Sigmoid colon (tissue), 7 donors: ENCODE results near the gene LRPPRC. TPM values are rescaled to one million over a fixed set of nuclear protein-coding genes. Genes with fewer than 3 reads are reported as not detected.
"Not testable (repeated sequence)": the region's sequence is repeated elsewhere in the genome, so short reads cannot be mapped to it uniquely, and the experiment has no call there.

ENCODE experiments used
- DNase-seq: peaks from one replicate; pipeline ENCODE4 v3.0.0-alpha.2; 2019
- H3K27ac ChIP-seq, 4 donors: fragments of 200-600 bp; sonication (generic); one replicate each; pipeline ENCODE4 v1.5.1; 2016 to 2019; ENCODE audit warnings: mild to moderate bottlenecking in 1 of 4
- H3K27me3 ChIP-seq, 3 donors: fragments of 200-600 bp; sonication (generic); one replicate each; pipeline ENCODE4 v1.5.1; 2019; ENCODE audit warnings: mild to moderate bottlenecking in 1 of 3
- H3K36me3 ChIP-seq, 4 donors: fragments of 200-600 bp; sonication (generic); one replicate each; pipeline ENCODE4 v1.5.1; 2016 to 2019
- H3K4me1 ChIP-seq, 4 donors: fragments of 200-600 bp; sonication (generic); one replicate each; pipeline ENCODE4 v1.5.1; 2017 to 2019
- H3K4me3 ChIP-seq, 4 donors: fragments of 200-600 bp; sonication (generic); one replicate each; pipeline ENCODE4 v1.5.1; 2017 to 2019; ENCODE audit warnings: mild to moderate bottlenecking in 2 of 4, moderate library complexity in 1 of 4
- H3K9me3 ChIP-seq, 4 donors: fragments of 200-600 bp in 3 of 4; sonication (generic) in 3 of 4; one replicate each; pipeline versions ENCODE4 v1.5.1 to v1.6.1; 2013 to 2019
- EP300 ChIP-seq, 4 donors: sonication (generic); formaldehyde crosslinking; IDR thresholded peaks; one replicate each; pipeline ENCODE4 v1.6.1; 2017; ENCODE audit warnings: antibody characterized with exemption in 4 of 4
- POLR2A ChIP-seq, 2 donors: fragments of 450-650 bp; IDR thresholded peaks; one replicate each; pipeline ENCODE4 v1.6.1; 2016; ENCODE audit warnings: antibody characterized with exemption in 2 of 2, mild to moderate bottlenecking in 2 of 2, moderate library complexity in 2 of 2
- POLR2AphosphoS5 ChIP-seq, 4 donors: sonication (generic); formaldehyde crosslinking; IDR thresholded peaks; one replicate each; pipeline ENCODE4 v1.6.1; 2017; ENCODE audit warnings: antibody characterized with exemption in 4 of 4
- WGBS, 2 donors: extraction: QIAGEN DNeasy Blood & Tissue Kit; methylation state at CpG; one replicate each; pipeline ENCODE4 v1.1.7; 2013; 5-methylcytosine and 5-hydroxymethylcytosine counted together
- intact Hi-C: fragments of 100-400 bp; cut with DNase I; formaldehyde crosslinking; loops from one replicate; pipeline ENCODE4 v1.15.1; 2023
- polyA plus RNA-seq, 3 donors: library from polyadenylated mRNA; stranded (reverse); fragments of 200-250 nt; gene quantifications; one replicate each; pipeline ENCODE4 v1.2.3, GENCODE V29; 2013
- total RNA-seq, 4 donors: library from RNA; depleted of rRNA; stranded (reverse); fragments of >200 nt; gene quantifications; one replicate each; pipeline ENCODE4 v1.1.0, GENCODE V29; 2016
- TF ChIP-seq, protein P1 (sequence below), 4 experiments: fragments of 450-650 bp in 3 of 4; fragments of 200-600 bp in 1 of 4; IDR thresholded peaks; one replicate each; pipeline ENCODE4 v1.5.1; 2016 to 2019; ENCODE audit warnings: antibody characterized with exemption in 4 of 4, mild to moderate bottlenecking in 3 of 4, moderate library complexity in 2 of 4
- donor health status: healthy with polysubstance abuse.
- donor health status: Bipolar disorder and iron deficiency.
- donor health status: healthy.

The LRPPRC gene
- total and polyA plus RNA-seq, 7 donors: 22.2 to 65.7 (median 49.7) TPM

GRCh38 chr2:43927442-43927841, 68.3 kb downstream of the LRPPRC start:
- H3K4me1 ChIP-seq: no peaks in the 10 kb centered on the region
- 74 to 82% methylated on average over 4 of the region's 4 CpGs for WGBS, 2 donors
- H3K36me3 ChIP-seq: peaks cover 0 to 63% (median 8%) of the 10 kb centered on the region in 4 donors

GRCh38 chr2:43925431-43925830, 70.4 kb downstream of the LRPPRC start:
- no peak for TF ChIP-seq EP300 (IDR thresholded peaks at IDR 0.05)
- no peak for TF ChIP-seq POLR2AphosphoS5 (IDR thresholded peaks at IDR 0.05)
- TF ChIP-seq, protein P1, sequence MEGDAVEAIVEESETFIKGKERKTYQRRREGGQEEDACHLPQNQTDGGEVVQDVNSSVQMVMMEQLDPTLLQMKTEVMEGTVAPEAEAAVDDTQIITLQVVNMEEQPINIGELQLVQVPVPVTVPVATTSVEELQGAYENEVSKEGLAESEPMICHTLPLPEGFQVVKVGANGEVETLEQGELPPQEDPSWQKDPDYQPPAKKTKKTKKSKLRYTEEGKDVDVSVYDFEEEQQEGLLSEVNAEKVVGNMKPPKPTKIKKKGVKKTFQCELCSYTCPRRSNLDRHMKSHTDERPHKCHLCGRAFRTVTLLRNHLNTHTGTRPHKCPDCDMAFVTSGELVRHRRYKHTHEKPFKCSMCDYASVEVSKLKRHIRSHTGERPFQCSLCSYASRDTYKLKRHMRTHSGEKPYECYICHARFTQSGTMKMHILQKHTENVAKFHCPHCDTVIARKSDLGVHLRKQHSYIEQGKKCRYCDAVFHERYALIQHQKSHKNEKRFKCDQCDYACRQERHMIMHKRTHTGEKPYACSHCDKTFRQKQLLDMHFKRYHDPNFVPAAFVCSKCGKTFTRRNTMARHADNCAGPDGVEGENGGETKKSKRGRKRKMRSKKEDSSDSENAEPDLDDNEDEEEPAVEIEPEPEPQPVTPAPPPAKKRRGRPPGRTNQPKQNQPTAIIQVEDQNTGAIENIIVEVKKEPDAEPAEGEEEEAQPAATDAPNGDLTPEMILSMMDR (IDR thresholded peaks at IDR 0.05): no peak
- no peak for TF ChIP-seq POLR2A (IDR thresholded peaks at IDR 0.05)
- DNase-seq: no peak
- Histone ChIP-seq H3K36me3 (peaks cover 0 to 65% (median 6%) of the 10 kb centered on the region in 4 donors), H3K27ac (no peak overlapping the region), H3K9me3 (no peaks in the 10 kb centered on the region), H3K27me3 (no peaks in the 10 kb centered on the region), H3K4me3 (no peak overlapping the region), H3K4me1 (no peaks in the 10 kb centered on the region)
- intact Hi-C loops: no loop called here
- WGBS, 2 donors: 94 to 97% methylated on average over 4 of the region's 4 CpGs

More at GRCh38 chr2:43927442-43927841, 68.3 kb downstream of the LRPPRC start:
- TF ChIP-seq EP300 (IDR thresholded peaks at IDR 0.05): no peak
- TF ChIP-seq, protein P1 (IDR thresholded peaks at IDR 0.05): no peak
- no peak for TF ChIP-seq POLR2AphosphoS5 (IDR thresholded peaks at IDR 0.05)
- no peak for TF ChIP-seq POLR2A (IDR thresholded peaks at IDR 0.05)
- Histone ChIP-seq H3K4me3 (no peak overlapping the region), H3K27me3 (no peaks in the 10 kb centered on the region), H3K9me3 (no peaks in the 10 kb centered on the region), H3K27ac (no peak overlapping the region)
- DNase-seq: no peak
- intact Hi-C loops: no loop called here

- TF ChIP-seq POLR2A (IDR thresholded peaks at IDR 0.05): no peak
- TF ChIP-seq, protein P1 (IDR thresholded peaks at IDR 0.05): no peak
- no peak for TF ChIP-seq EP300 (IDR thresholded peaks at IDR 0.05)
- TF ChIP-seq POLR2AphosphoS5 (IDR thresholded peaks at IDR 0.05): no peak
- DNase-seq: no peak
- intact Hi-C loops: no loop called here
- H3K4me3 ChIP-seq: no peak overlapping the region
- no peak overlapping the region for H3K27ac ChIP-seq
- 97 to 98% methylated on average over 2 of the region's 2 CpGs for WGBS, 2 donors
- no peaks in the 10 kb centered on the region for H3K27me3 ChIP-seq
- no peaks in the 10 kb centered on the region for H3K9me3 ChIP-seq
- no peaks in the 10 kb centered on the region for H3K4me1 ChIP-seq
- H3K36me3 ChIP-seq: peaks cover 0 to 61% (median 5%) of the 10 kb centered on the region in 4 donors
Measured at GRCh38 chr2:43924463-43924862, 71.3 kb downstream of the LRPPRC start.

DNA sequence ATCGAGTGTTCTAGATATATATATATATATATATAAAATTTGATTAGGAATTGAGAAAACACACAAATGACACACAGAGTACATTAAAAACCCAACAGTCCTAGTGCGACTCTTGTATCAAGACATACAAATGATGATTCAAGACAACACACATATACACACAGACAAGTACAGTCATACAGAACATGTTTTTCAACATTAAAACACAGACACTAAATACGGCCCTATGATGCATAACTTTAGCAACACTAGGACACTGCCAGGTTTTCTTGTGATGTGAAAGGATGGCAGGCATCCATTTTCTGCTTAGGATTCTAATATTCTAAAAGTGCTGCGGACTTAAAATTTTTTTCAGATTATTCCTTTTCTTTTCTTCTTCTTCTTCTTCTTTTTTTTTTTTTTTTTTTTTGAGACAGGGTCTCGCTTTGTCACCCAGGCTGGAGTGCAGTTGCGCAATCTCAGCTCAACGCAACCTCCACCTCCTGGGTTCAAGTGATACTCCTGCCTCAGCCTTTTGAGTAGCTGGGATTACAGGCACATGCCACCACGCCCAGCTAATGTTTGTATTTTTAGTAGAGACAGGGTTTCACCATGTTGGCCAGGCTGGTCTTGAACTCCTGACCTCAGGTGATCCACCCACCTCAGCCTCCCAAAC, 84.5 kb downstream of the LRPPRC start:
- intact Hi-C loops, H3K4me3 ChIP-seq, H3K27ac ChIP-seq, H3K27me3 ChIP-seq, H3K9me3 ChIP-seq, H3K4me1 ChIP-seq, DNase-seq: not testable (repeated sequence)
- peaks cover 0 to 80% (median 4%) of the 10 kb centered on the region in 4 donors for H3K36me3 ChIP-seq
- 92 to 96% methylated on average over 8 of the region's 8 CpGs for WGBS, 2 donors

GRCh38 chr2:43906448-43907109, 89.2 kb downstream of the LRPPRC start:
- no peaks in the 10 kb centered on the region for H3K9me3 ChIP-seq
- H3K4me1 ChIP-seq: no peaks in the 10 kb centered on the region
- intact Hi-C loops: no loop called here
- H3K27me3 ChIP-seq: no peaks in the 10 kb centered on the region
- H3K4me3 ChIP-seq: no peak overlapping the region
- H3K27ac ChIP-seq: no peak overlapping the region
- peaks cover 0 to 75% (median 5%) of the 10 kb centered on the region in 4 donors for H3K36me3 ChIP-seq
- DNase-seq: no peak
- TF ChIP-seq POLR2AphosphoS5 (IDR thresholded peaks at IDR 0.05): no peak
- TF ChIP-seq EP300 (IDR thresholded peaks at IDR 0.05): no peak
- TF ChIP-seq, protein P1 (IDR thresholded peaks at IDR 0.05): no peak
- no peak for TF ChIP-seq POLR2A (IDR thresholded peaks at IDR 0.05)
- WGBS, 2 donors: 90 to 93% methylated on average over 6 of the region's 6 CpGs
